HEK293 (cell line): ENCODE results near the gene CDYL.

Source experiments
- HOXA7 ChIP-seq: sonication (generic); formaldehyde crosslinking; IDR thresholded peaks from 2 replicates; pipeline ENCODE4 v1.8.1; 2022; ENCODE audit warnings: missing genetic modification reagents, borderline replicate concordance
- REST ChIP-seq: fragments of 450-650 bp; formaldehyde crosslinking; IDR thresholded peaks from 2 replicates; pipeline ENCODE4 v1.5.1; 2016; ENCODE audit warnings: missing biosample characterization, missing genetic modification characterization
- ZNF488 ChIP-seq: fragments of 450-650 bp; formaldehyde crosslinking; IDR thresholded peaks from 2 replicates; pipeline ENCODE4 v1.5.1; 2016; ENCODE audit warnings: missing biosample characterization, missing genetic modification characterization
- ZNF510 ChIP-seq: fragments of 450-650 bp; formaldehyde crosslinking; IDR thresholded peaks from 2 replicates; pipeline ENCODE4 v1.5.1; 2018; ENCODE audit warnings: mild to moderate bottlenecking, missing genetic modification characterization, missing biosample characterization; ENCODE audit not compliant: insufficient replicate concordance
- ZNF548 ChIP-seq: fragments of 450-650 bp; formaldehyde crosslinking; IDR thresholded peaks from 2 replicates; pipeline ENCODE4 v1.5.1; 2016; ENCODE audit warnings: missing biosample characterization, missing genetic modification characterization
- ZNF704 ChIP-seq: fragments of 450-650 bp; formaldehyde crosslinking; IDR thresholded peaks from 2 replicates; pipeline ENCODE4 v1.5.1; 2016; ENCODE audit warnings: missing biosample characterization, missing genetic modification characterization
- TF ChIP-seq, protein P1 (sequence below): fragments of 450-650 bp; formaldehyde crosslinking; IDR thresholded peaks from 2 replicates; pipeline ENCODE4 v1.5.1; 2016; ENCODE audit warnings: missing biosample characterization, missing genetic modification characterization

DNA sequence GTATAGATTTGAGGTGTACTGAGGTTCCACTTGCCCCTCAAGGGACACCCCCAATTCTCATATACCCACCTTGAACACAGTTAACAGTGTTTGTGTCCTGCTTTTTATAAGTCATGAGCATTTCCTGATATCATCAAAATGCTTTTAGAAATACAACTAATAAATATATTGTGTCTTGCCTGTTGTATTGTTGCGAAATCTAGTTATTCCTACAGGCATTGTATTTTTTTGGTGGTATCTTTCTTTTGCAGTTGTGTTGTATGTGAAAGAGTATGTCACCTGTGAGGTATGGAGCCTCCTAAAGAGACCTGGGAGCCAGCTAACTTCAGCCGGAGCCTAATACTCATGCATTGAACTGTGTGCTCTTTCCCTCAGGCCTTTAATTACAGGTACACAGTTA, 40.7 kb downstream of the CDYL start:
- TF ChIP-seq ZNF704 (tag by site-specific recombination) (no peak), REST (tag by site-specific recombination) (no peak), HOXA7 (no peak), ZNF488 (tag by site-specific recombination) (no peak), ZNF548 (tag by site-specific recombination) (no peak), ZNF510 (tag by site-specific recombination) (no peak)
- TF ChIP-seq, protein P1, sequence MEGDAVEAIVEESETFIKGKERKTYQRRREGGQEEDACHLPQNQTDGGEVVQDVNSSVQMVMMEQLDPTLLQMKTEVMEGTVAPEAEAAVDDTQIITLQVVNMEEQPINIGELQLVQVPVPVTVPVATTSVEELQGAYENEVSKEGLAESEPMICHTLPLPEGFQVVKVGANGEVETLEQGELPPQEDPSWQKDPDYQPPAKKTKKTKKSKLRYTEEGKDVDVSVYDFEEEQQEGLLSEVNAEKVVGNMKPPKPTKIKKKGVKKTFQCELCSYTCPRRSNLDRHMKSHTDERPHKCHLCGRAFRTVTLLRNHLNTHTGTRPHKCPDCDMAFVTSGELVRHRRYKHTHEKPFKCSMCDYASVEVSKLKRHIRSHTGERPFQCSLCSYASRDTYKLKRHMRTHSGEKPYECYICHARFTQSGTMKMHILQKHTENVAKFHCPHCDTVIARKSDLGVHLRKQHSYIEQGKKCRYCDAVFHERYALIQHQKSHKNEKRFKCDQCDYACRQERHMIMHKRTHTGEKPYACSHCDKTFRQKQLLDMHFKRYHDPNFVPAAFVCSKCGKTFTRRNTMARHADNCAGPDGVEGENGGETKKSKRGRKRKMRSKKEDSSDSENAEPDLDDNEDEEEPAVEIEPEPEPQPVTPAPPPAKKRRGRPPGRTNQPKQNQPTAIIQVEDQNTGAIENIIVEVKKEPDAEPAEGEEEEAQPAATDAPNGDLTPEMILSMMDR (tag by site-specific recombination), result no peak
